Body of pancreas (tissue), 4 donors: Measurements from ENCODE around the gene CTSL.

Source experiments
- POLR2A ChIP-seq, 3 donors: fragments of 450-650 bp; IDR thresholded peaks; one replicate each; pipeline ENCODE4 v1.6.1; 2016; ENCODE audit warnings: antibody characterized with exemption in 3 of 3, mild to moderate bottlenecking in 2 of 3
- TF ChIP-seq, protein P1 (sequence below), 7 experiments: fragments of 450-650 bp in 4 of 7; fragments of 200-600 bp in 3 of 7; sonication (generic) in 3 of 7; IDR thresholded peaks; one replicate each; pipeline ENCODE4 v1.5.1; 2016 to 2019; ENCODE audit warnings: antibody characterized with exemption in 7 of 7

DNA sequence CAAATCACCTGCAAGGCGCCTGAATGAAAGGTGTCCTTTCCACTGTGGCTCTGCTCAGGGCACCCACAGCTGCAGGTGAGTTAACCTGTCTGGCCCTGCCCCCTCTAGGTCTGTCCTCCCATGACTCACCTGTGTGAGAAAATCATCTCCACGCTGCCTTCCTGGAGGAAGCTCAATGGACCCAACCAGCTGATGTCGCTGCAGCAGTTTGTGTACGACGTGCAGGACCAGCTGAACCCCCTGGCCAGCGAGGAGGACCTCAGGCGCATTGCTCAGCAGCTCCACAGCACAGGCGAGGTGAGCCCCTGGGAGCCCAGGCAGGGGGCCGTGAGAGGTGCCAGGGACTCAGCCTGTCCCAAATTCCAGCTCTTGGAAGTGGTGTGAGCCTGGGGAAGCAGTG is 23.0 kb upstream of the CTSL start:
- TF ChIP-seq, protein P1, sequence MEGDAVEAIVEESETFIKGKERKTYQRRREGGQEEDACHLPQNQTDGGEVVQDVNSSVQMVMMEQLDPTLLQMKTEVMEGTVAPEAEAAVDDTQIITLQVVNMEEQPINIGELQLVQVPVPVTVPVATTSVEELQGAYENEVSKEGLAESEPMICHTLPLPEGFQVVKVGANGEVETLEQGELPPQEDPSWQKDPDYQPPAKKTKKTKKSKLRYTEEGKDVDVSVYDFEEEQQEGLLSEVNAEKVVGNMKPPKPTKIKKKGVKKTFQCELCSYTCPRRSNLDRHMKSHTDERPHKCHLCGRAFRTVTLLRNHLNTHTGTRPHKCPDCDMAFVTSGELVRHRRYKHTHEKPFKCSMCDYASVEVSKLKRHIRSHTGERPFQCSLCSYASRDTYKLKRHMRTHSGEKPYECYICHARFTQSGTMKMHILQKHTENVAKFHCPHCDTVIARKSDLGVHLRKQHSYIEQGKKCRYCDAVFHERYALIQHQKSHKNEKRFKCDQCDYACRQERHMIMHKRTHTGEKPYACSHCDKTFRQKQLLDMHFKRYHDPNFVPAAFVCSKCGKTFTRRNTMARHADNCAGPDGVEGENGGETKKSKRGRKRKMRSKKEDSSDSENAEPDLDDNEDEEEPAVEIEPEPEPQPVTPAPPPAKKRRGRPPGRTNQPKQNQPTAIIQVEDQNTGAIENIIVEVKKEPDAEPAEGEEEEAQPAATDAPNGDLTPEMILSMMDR (IDR thresholded peaks at IDR 0.05) = no peak
- no peak for TF ChIP-seq POLR2A (IDR thresholded peaks at IDR 0.05)
